Esophagus squamous epithelium (tissue), 4 donors: ENCODE measurements around the gene CDH12.

ENCODE experiments used
- CTCF ChIP-seq, 6 experiments: fragments of 450-650 bp in 4 of 6; fragments of 200-600 bp in 2 of 6; sonication (generic) in 2 of 6; IDR thresholded peaks; one replicate each; pipeline ENCODE4 v1.5.1; 2016 to 2019; ENCODE audit warnings: antibody characterized with exemption in 6 of 6, mild to moderate bottlenecking in 4 of 6, moderate library complexity in 4 of 6
- POLR2A ChIP-seq, 4 donors: fragments of 450-650 bp; IDR thresholded peaks; one replicate each; pipeline ENCODE4 v1.6.1; 2017; ENCODE audit warnings: antibody characterized with exemption in 4 of 4, mild to moderate bottlenecking in 4 of 4, moderate library complexity in 3 of 4

- TF ChIP-seq CTCF (IDR thresholded peaks at IDR 0.05) (no peak), POLR2A (IDR thresholded peaks at IDR 0.05) (no peak)
These were observed 505.1 kb downstream of the CDH12 start for GRCh38 chr5:22348027-22348426.
